ENCODE data around the gene DYNC1I1. TPM values are rescaled to one million over a fixed set of nuclear protein-coding genes. Genes with fewer than 3 reads are reported as not detected.

The DYNC1I1 gene
- total and polyA plus RNA-seq, 2 of the 4 experiments (the other 2 are of a cell fraction) = under 0.01 to 0.15 TPM

DNA sequence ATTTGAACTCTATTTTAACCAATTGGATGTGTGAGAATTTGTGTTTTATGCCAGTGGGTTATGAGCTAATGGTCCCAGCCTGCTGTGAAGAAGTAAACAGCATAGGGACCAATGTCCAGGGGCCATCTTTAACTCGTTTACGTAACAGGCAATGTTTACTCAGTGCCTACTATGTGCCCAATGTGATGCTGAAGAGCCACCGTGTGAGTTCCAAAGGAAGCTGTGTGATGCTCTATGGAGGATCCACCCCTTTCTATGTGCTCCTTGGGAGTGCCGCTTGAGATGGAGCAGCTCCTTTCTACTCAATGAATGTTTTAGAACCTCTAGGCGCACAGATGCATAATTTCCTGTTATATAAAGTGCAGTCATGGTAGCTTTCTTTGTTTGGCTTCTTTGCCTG is 21.3 kb downstream of the DYNC1I1 start:
- Histone ChIP-seq H4K20me1 (ENCODE audit: insufficient read depth, low read length) (no peaks in the 10 kb centered on the region), H2AK9ac (replicated peaks; ENCODE audit: low read depth, low read length, poor library complexity) (no peak overlapping the region), H3K4me1 (ENCODE audit: control insufficient read depth, insufficient read depth, low read length) (no peaks in the 10 kb centered on the region), H2AFZ (replicated peaks; ENCODE audit: low read length, poor library complexity) (no peak overlapping the region), H3K56ac (ENCODE audit: extremely low read depth, insufficient read depth, low read length) (no peak overlapping the region), H3K4me3 (ENCODE audit: insufficient read depth, low read depth, low read length) (no peak overlapping the region), H3K4me2 (ENCODE audit: low read depth, low read length) (no peak overlapping the region), H3K14ac (replicated peaks; ENCODE audit: low read depth, low read length) (no peak overlapping the region), H2BK15ac (ENCODE audit: low read depth, low read length) (no peak overlapping the region), H3K27ac (ENCODE audit: insufficient read depth, low read length) (no peak overlapping the region), H2BK5ac (ENCODE audit: low read depth, low read length, poor library complexity, severe bottlenecking) (no peak overlapping the region), H3K9ac (ENCODE audit: low read depth, low read length) (no peak overlapping the region), H3K9me3 (ENCODE audit: control insufficient read depth, insufficient read depth, low read length) (no peaks in the 10 kb centered on the region), H3K18ac (ENCODE audit: low read depth, low read length) (no peak overlapping the region), H3K27me3 (ENCODE audit: control insufficient read depth, insufficient read depth, low read length) (no peaks in the 10 kb centered on the region), H3K9me1 (ENCODE audit: insufficient read depth, low read length) (no peaks in the 10 kb centered on the region), H2BK20ac (ENCODE audit: low read depth, low read length) (no peak overlapping the region), H3K79me1 (ENCODE audit: low read depth in 1 of 2, low read length in 2 of 2) (no peaks in the 10 kb centered on the region), H4K91ac (ENCODE audit: insufficient read depth, low read depth, low read length) (no peak overlapping the region), H3K23ac (ENCODE audit: low read depth, low read length) (no peak overlapping the region), H2BK120ac (ENCODE audit: low read depth, low read length) (no peak overlapping the region), H2AK5ac (ENCODE audit: low read depth, low read length) (no peak overlapping the region), H3K36me3 (ENCODE audit: control insufficient read depth, insufficient read depth, low read length) (no peaks in the 10 kb centered on the region), H4K5ac (ENCODE audit: low read depth, low read length) (no peak overlapping the region), H4K8ac (ENCODE audit: low read depth in 2 of 2, low read length in 2 of 2) (no peak overlapping the region), H3K4ac (ENCODE audit: low read depth, low read length) (no peak overlapping the region)
- DNase-seq (no peak), ATAC-seq (ENCODE audit: low read depth) (no peak)
- in situ Hi-C loops (cut with MboI; ENCODE audit: low sequenced_read_pairs) = no loop called here
- intact Hi-C loops (cut with micrococcal nuclease) = loop anchor here (2.0 kb wide), 1 partner anchor 77 kb away; no protein-coding TSS in a partner anchor
- BruUV-seq (replicated peaks) = no TSS peak
- CTCF ChIA-PET = no interaction called here
- dilution Hi-C loops (cut with HindIII; ENCODE audit: low sequenced_read_pairs, unreplicated experiment) = no loop called here
- TF ChIP-seq SMC3 (IDR thresholded peaks at IDR 0.05; ENCODE audit: low read depth, low read length) (no peak), BHLHE40 (IDR thresholded peaks at IDR 0.05; ENCODE audit: low read depth, low read length) (no peak), NFE2L2 (IDR thresholded peaks at IDR 0.05; ENCODE audit: low read depth, low read length) (no peak), CEBPB (IDR thresholded peaks at IDR 0.05; ENCODE audit: low read depth, low read length) (no peak), MAZ (IDR thresholded peaks at IDR 0.05; ENCODE audit: borderline replicate concordance, low read depth, low read length) (no peak), FOS (IDR thresholded peaks at IDR 0.05; ENCODE audit: low read depth, low read length) (no peak), MXI1 (IDR thresholded peaks at IDR 0.05; ENCODE audit: borderline replicate concordance, low read depth, low read length) (no peak), CHD1 (IDR thresholded peaks at IDR 0.05; ENCODE audit: low read depth, low read length) (no peak)
- POLR2A ChIA-PET (ENCODE audit: unreplicated experiment) = no interaction called here
- no CpG with 5 or more reads among the region's 5 CpGs for WGBS, 2 experiments (ENCODE audit: extremely low coverage in 2 of 2, insufficient read length in 1 of 2)
